ENCODE results near the gene SUPT6H.

SUPT6H gene

GRCh38 chr17:28726627-28727491, 64.9 kb downstream of the SUPT6H start (continued):
- TF ChIP-seq ZBTB10 (tag by site-specific recombination; IDR thresholded peaks at IDR 0.05) (peak; percentile 88), ZNF692 (tag by site-specific recombination; IDR thresholded peaks at IDR 0.05) (peak; percentile 66; the same call in 1 of the 2 replicates), ZNF311 (tag by site-specific recombination; IDR thresholded peaks at IDR 0.05; ENCODE audit: borderline replicate concordance) (no peak), ZNF600 (tag by site-specific recombination; IDR thresholded peaks at IDR 0.05) (peak; percentile 74), ZIC2 (tag by site-specific recombination; IDR thresholded peaks at IDR 0.05) (peak; percentile 35; the same call in 1 of the 2 replicates), BCL11A (tag by site-specific recombination; IDR thresholded peaks at IDR 0.05; ENCODE audit: low read depth) (peak; percentile 93), ZNF354C (tag by site-specific recombination; IDR thresholded peaks at IDR 0.05; ENCODE audit: borderline replicate concordance, low read depth) (no peak), SP2 (tag by site-specific recombination; IDR thresholded peaks at IDR 0.05) (peak; percentile 87), ZNF654 (tag by site-specific recombination; IDR thresholded peaks at IDR 0.05; ENCODE audit: low read depth) (peak; percentile 100), ZNF623 (tag by site-specific recombination; IDR thresholded peaks at IDR 0.05) (no peak), ZSCAN23 (tag by site-specific recombination; IDR thresholded peaks at IDR 0.05) (0 out of 2 replicates have a peak, but pooled peaks have one; percentile 29), ZBTB11 (tag by site-specific recombination; conservative IDR thresholded peaks at IDR 0.05; ENCODE audit: low read depth) (peak; percentile 48; the same call in 1 of the 2 replicates), HOXA7 (CRISPR knock-in tag; IDR thresholded peaks at IDR 0.05; ENCODE audit: borderline replicate concordance) (no peak), ZNF112 (tag by site-specific recombination; IDR thresholded peaks at IDR 0.05) (no peak), KLF16 (tag by site-specific recombination; IDR thresholded peaks at IDR 0.05) (peak; percentile 82), ZNF521 (tag by site-specific recombination; IDR thresholded peaks at IDR 0.05) (no peak), SETDB1 (IDR thresholded peaks at IDR 0.05; ENCODE audit: insufficient read length, low read length) (no peak), ZNF677 (tag by site-specific recombination; IDR thresholded peaks at IDR 0.05) (no peak), ZFHX2 (tag by site-specific recombination; conservative IDR thresholded peaks at IDR 0.05) (peak; percentile 90), HOXC10 (CRISPR knock-in tag; IDR thresholded peaks at IDR 0.05) (no peak), SP3 (tag by site-specific recombination; IDR thresholded peaks at IDR 0.05) (peak; percentile 74), ZNF426 (tag by site-specific recombination; IDR thresholded peaks at IDR 0.05) (no peak), ZNF777 (tag by site-specific recombination; IDR thresholded peaks at IDR 0.05; ENCODE audit: borderline replicate concordance) (no peak), ZNF558 (tag by site-specific recombination; IDR thresholded peaks at IDR 0.05) (no peak), ZEB2 (tag by site-specific recombination; IDR thresholded peaks at IDR 0.05) (peak; percentile 98), ZNF555 (tag by site-specific recombination; conservative IDR thresholded peaks at IDR 0.05) (no peak), ZNF184 (tag by site-specific recombination; IDR thresholded peaks at IDR 0.05) (no peak), TCF7L2 (IDR thresholded peaks at IDR 0.05; ENCODE audit: borderline replicate concordance, low read depth, low read length) (no peak), ZNF214 (tag by site-specific recombination; IDR thresholded peaks at IDR 0.05; ENCODE audit: borderline replicate concordance) (no peak), TRIM28 (IDR thresholded peaks at IDR 0.05; ENCODE audit: borderline replicate concordance, low read length) (0 out of 2 replicates have a peak, but pooled peaks have one; percentile 42)
- TF ChIP-seq, protein P1, sequence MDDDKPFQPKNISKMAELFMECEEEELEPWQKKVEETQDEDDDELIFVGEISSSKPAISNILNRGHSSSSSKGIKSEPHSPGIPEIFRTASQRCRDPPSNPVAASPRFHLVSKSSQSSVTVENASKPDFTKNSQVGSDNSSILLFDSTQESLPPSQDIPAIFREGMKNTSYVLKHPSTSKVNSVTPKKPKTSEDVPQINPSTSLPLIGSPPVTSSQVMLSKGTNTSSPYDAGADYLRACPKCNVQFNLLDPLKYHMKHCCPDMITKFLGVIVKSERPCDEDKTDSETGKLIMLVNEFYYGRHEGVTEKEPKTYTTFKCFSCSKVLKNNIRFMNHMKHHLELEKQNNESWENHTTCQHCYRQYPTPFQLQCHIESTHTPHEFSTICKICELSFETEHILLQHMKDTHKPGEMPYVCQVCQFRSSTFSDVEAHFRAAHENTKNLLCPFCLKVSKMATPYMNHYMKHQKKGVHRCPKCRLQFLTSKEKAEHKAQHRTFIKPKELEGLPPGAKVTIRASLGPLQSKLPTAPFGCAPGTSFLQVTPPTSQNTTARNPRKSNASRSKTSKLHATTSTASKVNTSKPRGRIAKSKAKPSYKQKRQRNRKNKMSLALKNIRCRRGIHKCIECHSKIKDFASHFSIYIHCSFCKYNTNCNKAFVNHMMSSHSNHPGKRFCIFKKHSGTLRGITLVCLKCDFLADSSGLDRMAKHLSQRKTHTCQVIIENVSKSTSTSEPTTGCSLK (tag by site-specific recombination; IDR thresholded peaks at IDR 0.05) = no peak
